ENCODE measurements around the gene PFKFB4. TPM values are rescaled to one million over a fixed set of nuclear protein-coding genes. Genes with fewer than 3 reads are reported as not detected.

The PFKFB4 gene
- total and polyA plus RNA-seq, 9 of the 15 experiments (the other 6 are each of a cell fraction or from before 2014, with no cell fraction given) = 0.92 to 56.3 (median 13.5) TPM

DNA sequence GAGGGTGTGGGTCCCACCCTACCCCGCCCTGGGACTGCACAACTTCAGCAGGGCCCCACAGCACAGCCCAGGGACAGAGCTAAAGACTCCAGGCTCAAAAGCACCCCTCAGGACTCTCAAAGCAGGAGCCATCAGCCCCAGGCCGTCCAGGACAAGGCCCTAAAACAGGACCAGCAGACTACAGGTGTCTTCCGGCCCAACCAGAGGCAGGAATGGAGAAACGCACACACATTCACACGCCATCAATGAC lies 84.0 kb downstream of the PFKFB4 start:
- peaks cover 5 to 39% of the 10 kb centered on the region in 2 experiments; a peak in 4 of 5 replicates for H3K4me1 ChIP-seq (replicated peaks in 1 of 2; ENCODE audit: control insufficient read depth in 2 of 2, insufficient read depth in 2 of 2, low read length in 2 of 2)
- POLR2A ChIA-PET = interaction anchor here (0.6 to 2.5 kb wide), 10 partner anchors 11 to 163 kb away, joined by 3 to 7 read pairs (median 4); partner anchors contain the start of genes ATRIP, CCDC51, SHISA5 and SLC26A6

More for the DNA sequence above, 84.0 kb downstream of the PFKFB4 start:
- BruUV-seq (replicated peaks) = TSS peak; percentile 83
- peak; percentile 73 for ATAC-seq
- Histone ChIP-seq H3K9me1 (ENCODE audit: control insufficient read depth, insufficient read depth, low read length) (no peaks in the 10 kb centered on the region), H3K9me3 (replicated peaks; ENCODE audit: control insufficient read depth, insufficient read depth, low read depth, low read length) (no peaks in the 10 kb centered on the region), H3K4me2 (ENCODE audit: insufficient read depth, low read length) (peak overlapping the region; percentile 94), H3K27ac (ENCODE audit: extremely low read depth, low read depth, low read length) (peak overlapping the region; percentile 99), H3K79me2 (ENCODE audit: control insufficient read depth, insufficient read depth, low read length) (peaks cover 24% of the 10 kb centered on the region), H3K9ac (ENCODE audit: insufficient read depth in 1 of 2, low read depth in 2 of 2, low read length in 2 of 2) (peak overlapping the region; percentile 90 to 94), H4K20me1 (replicated peaks; ENCODE audit: control insufficient read depth, insufficient read depth, low read length) (no peaks in the 10 kb centered on the region), H2AFZ (ENCODE audit: low read depth, low read length) (peak overlapping the region; percentile 99), H3K4me3 (peak overlapping the region; percentile 46), H3K27me3 (ENCODE audit: control insufficient read depth in 2 of 2, insufficient read depth in 2 of 2, low read length in 2 of 2) (no peaks in the 10 kb centered on the region), H3K36me3 (ENCODE audit: control insufficient read depth, insufficient read depth, low read length) (peaks cover 19% of the 10 kb centered on the region; the same call in 1 of the 3 replicates)
- FAIRE-seq = no peak
- TF ChIP-seq CBX2 (IDR thresholded peaks at IDR 0.05; ENCODE audit: insufficient read depth, low read length, poor library complexity, severe bottlenecking) (no peak), PHF20 (IDR thresholded peaks at IDR 0.05; ENCODE audit: partially characterized antibody) (peak; percentile 26), SMAD2 (IDR thresholded peaks at IDR 0.05; ENCODE audit: low read depth, low read length) (no peak), JUN (IDR thresholded peaks at IDR 0.05; ENCODE audit: borderline replicate concordance, low read depth, low read length) (no peak), JUN (CRISPR knock-in tag; IDR thresholded peaks at IDR 0.05; ENCODE audit: borderline replicate concordance) (0 out of 2 replicates have a peak, but pooled peaks have one; percentile 7), TEAD1 (CRISPR knock-in tag; IDR thresholded peaks at IDR 0.05) (0 out of 4 replicates have a peak, but pooled peaks of 1 of the 2 experiments have one; percentile 14), CLOCK (CRISPR knock-in tag; IDR thresholded peaks at IDR 0.05; ENCODE audit: borderline replicate concordance) (no peak), SP1 (CRISPR knock-in tag; IDR thresholded peaks at IDR 0.05) (no peak), CBX3 (IDR thresholded peaks at IDR 0.05; ENCODE audit: borderline replicate concordance in 1 of 2, low read length in 2 of 2) (peak in 1 of 2 experiments; percentile 11; a peak in 1 of 3 replicates)
- TF ChIP-seq, protein P1, sequence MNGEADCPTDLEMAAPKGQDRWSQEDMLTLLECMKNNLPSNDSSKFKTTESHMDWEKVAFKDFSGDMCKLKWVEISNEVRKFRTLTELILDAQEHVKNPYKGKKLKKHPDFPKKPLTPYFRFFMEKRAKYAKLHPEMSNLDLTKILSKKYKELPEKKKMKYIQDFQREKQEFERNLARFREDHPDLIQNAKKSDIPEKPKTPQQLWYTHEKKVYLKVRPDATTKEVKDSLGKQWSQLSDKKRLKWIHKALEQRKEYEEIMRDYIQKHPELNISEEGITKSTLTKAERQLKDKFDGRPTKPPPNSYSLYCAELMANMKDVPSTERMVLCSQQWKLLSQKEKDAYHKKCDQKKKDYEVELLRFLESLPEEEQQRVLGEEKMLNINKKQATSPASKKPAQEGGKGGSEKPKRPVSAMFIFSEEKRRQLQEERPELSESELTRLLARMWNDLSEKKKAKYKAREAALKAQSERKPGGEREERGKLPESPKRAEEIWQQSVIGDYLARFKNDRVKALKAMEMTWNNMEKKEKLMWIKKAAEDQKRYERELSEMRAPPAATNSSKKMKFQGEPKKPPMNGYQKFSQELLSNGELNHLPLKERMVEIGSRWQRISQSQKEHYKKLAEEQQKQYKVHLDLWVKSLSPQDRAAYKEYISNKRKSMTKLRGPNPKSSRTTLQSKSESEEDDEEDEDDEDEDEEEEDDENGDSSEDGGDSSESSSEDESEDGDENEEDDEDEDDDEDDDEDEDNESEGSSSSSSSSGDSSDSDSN (IDR thresholded peaks at IDR 0.05; ENCODE audit: borderline replicate concordance in 1 of 2, low read depth in 2 of 2, low read length in 2 of 2) = peak; percentile 11 to 56; a peak in 1 of 4 replicates
- TF ChIP-seq, protein P2, sequence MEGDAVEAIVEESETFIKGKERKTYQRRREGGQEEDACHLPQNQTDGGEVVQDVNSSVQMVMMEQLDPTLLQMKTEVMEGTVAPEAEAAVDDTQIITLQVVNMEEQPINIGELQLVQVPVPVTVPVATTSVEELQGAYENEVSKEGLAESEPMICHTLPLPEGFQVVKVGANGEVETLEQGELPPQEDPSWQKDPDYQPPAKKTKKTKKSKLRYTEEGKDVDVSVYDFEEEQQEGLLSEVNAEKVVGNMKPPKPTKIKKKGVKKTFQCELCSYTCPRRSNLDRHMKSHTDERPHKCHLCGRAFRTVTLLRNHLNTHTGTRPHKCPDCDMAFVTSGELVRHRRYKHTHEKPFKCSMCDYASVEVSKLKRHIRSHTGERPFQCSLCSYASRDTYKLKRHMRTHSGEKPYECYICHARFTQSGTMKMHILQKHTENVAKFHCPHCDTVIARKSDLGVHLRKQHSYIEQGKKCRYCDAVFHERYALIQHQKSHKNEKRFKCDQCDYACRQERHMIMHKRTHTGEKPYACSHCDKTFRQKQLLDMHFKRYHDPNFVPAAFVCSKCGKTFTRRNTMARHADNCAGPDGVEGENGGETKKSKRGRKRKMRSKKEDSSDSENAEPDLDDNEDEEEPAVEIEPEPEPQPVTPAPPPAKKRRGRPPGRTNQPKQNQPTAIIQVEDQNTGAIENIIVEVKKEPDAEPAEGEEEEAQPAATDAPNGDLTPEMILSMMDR (IDR thresholded peaks at IDR 0.05 in 2 of 3, conservative IDR thresholded peaks at IDR 0.05 in 1 of 3; ENCODE audit: insufficient read depth in 2 of 3, low read depth in 1 of 3, low read length in 3 of 3) = 0 out of 6 replicates have a peak, but pooled peaks of 1 of the 3 experiments have one; percentile 0
- CTCF ChIA-PET (ENCODE audit: low intra/inter-chr PET ratio) = no interaction called here
- in situ Hi-C loops (cut with MboI) = no loop called here
- peak in 3 of 4 experiments; percentile 42 to 54 (median 42) for DNase-seq (ENCODE audit: extremely low read depth in 1 of 4, low spot score in 3 of 4)
- 0% methylated on average over 3 of the region's 5 CpGs for WGBS (ENCODE audit: insufficient coverage, low coverage, missing lambda C conversion rate)
- intact Hi-C loops (cut with micrococcal nuclease) = loop anchor here (2.0 kb wide), 1 partner anchor 34 kb away; no protein-coding TSS in a partner anchor

Measured in K562 (cell line).